HEK293 (cell line): Measurements from ENCODE around the gene OSBPL10.

ENCODE experiments used
- CTCF ChIP-seq: fragments of 450-650 bp; formaldehyde crosslinking; IDR thresholded peaks from 2 replicates; pipeline ENCODE4 v1.5.1; 2016; ENCODE audit warnings: missing biosample characterization, missing genetic modification characterization
- PBX3 ChIP-seq: sonication (generic); formaldehyde crosslinking; IDR thresholded peaks from 2 replicates; pipeline ENCODE4 v1.8.1; 2022; ENCODE audit warnings: mild to moderate bottlenecking, moderate library complexity, missing genetic modification reagents
- YY1 ChIP-seq: fragments of 450-650 bp; formaldehyde crosslinking; IDR thresholded peaks from 2 replicates; pipeline ENCODE4 v1.5.1; 2018; ENCODE audit warnings: missing biosample characterization, missing genetic modification characterization

- TF ChIP-seq CTCF (tag by site-specific recombination) = no peak
- no peak for TF ChIP-seq YY1 (tag by site-specific recombination)
- no peak for TF ChIP-seq PBX3
Measured at GRCh38 chr3:31670722-31671121, 310.3 kb downstream of the OSBPL10 start.
